ENCODE data around the gene ALMS1. TPM values are rescaled to one million over a fixed set of nuclear protein-coding genes. Genes with fewer than 3 reads are reported as not detected.
"Not testable (repeated sequence)": the region's sequence is repeated elsewhere in the genome, so short reads cannot be mapped to it uniquely, and the experiment has no call there.

Gene ALMS1
- total RNA-seq, 1 experiment from 2014 or later = 19.5 TPM

- CTCF ChIA-PET = no interaction called here
- BruUV-seq (replicated peaks) = no TSS peak
Observed at GRCh38 chr2:73614105-73614504, 228.5 kb downstream of the ALMS1 start.

DNA sequence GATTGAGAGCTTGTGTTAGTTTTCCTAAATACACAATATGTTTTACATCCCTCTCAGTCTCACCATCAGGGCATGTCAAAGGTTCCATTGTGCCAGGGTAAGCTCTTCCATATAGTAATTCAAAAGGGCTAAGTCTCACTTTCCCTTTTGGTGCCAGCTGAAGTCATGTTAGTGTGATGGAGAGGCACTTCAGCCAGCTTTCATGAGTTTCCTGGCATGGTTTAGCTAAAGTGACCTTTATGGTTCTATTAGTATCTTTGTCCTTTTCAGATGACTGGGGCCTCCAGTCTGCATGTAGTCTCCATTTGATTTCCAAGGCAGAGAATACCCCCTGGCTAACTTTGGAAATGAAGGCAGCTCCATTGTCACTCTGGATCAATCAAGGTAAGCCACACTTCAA, 229.4 kb downstream of the ALMS1 start:
- TF ChIP-seq REST (IDR thresholded peaks at IDR 0.05; ENCODE audit: insufficient read depth in 1 of 2, low read depth in 2 of 2, low read length in 1 of 2) (no peak), POLR2AphosphoS5 (IDR thresholded peaks at IDR 0.05; ENCODE audit: low read depth, low read length) (no peak)
- POLR2A ChIA-PET = no interaction called here
- H3K9me3 ChIP-seq (ENCODE audit: control insufficient read depth, insufficient read depth, low read depth, low read length) = no peaks in the 10 kb centered on the region
- H3K4me1 ChIP-seq (ENCODE audit: control insufficient read depth, insufficient read depth, low read length) = no peaks in the 10 kb centered on the region
- no peak overlapping the region for H3K4me3 ChIP-seq (ENCODE audit: low read depth in 2 of 2, low read length in 2 of 2)
- H3K27me3 ChIP-seq (ENCODE audit: control insufficient read depth, insufficient read depth, low read length) = no peaks in the 10 kb centered on the region
- no TSS peak for BruUV-seq (replicated peaks)
- ATAC-seq = no peak
- CTCF ChIA-PET = no interaction called here
- no peaks in the 10 kb centered on the region for H3K36me3 ChIP-seq (ENCODE audit: control insufficient read depth, insufficient read depth, low read length)
- H3K27ac ChIP-seq (ENCODE audit: low read length) = no peak overlapping the region
- no peak for DNase-seq (ENCODE audit: low read depth, low spot score)
- intact Hi-C loops (cut with micrococcal nuclease; ENCODE audit: unreplicated experiment) = no loop called here
- in situ Hi-C loops (cut with HindIII; ENCODE audit: low pct_unique_long_range_greater_than_20kb, low sequenced_read_pairs) = no loop called here

More at GRCh38 chr2:73614105-73614504, 228.5 kb downstream of the ALMS1 start:
- no peaks in the 10 kb centered on the region for H3K36me3 ChIP-seq (ENCODE audit: control insufficient read depth, insufficient read depth, low read length)
- intact Hi-C loops (cut with micrococcal nuclease; ENCODE audit: unreplicated experiment) (no loop called here), in situ Hi-C loops (cut with HindIII; ENCODE audit: low pct_unique_long_range_greater_than_20kb, low sequenced_read_pairs) (no loop called here)
- H3K27ac ChIP-seq (ENCODE audit: low read length) = no peak overlapping the region
- POLR2A ChIA-PET = no interaction called here
- TF ChIP-seq SIN3A (IDR thresholded peaks at IDR 0.05; ENCODE audit: borderline replicate concordance, insufficient read depth, low read depth, low read length) = no peak
- H3K9me3 ChIP-seq (ENCODE audit: control insufficient read depth, insufficient read depth, low read depth, low read length) = no peaks in the 10 kb centered on the region
- ATAC-seq (no peak), DNase-seq (ENCODE audit: low read depth, low spot score) (no peak)
- no peaks in the 10 kb centered on the region for H3K27me3 ChIP-seq (ENCODE audit: control insufficient read depth, insufficient read depth, low read length)
- H3K4me1 ChIP-seq (ENCODE audit: control insufficient read depth, insufficient read depth, low read length) = no peaks in the 10 kb centered on the region
- H3K4me3 ChIP-seq (ENCODE audit: low read depth in 2 of 2, low read length in 2 of 2) = no peak overlapping the region

- H3K36me3 ChIP-seq (ENCODE audit: control insufficient read depth, insufficient read depth, low read length); ATAC-seq; in situ Hi-C loops (cut with HindIII; ENCODE audit: low pct_unique_long_range_greater_than_20kb, low sequenced_read_pairs); H3K27me3 ChIP-seq (ENCODE audit: control insufficient read depth, insufficient read depth, low read length); BruUV-seq (replicated peaks); H3K4me3 ChIP-seq (ENCODE audit: low read depth in 2 of 2, low read length in 2 of 2); POLR2A ChIA-PET; H3K9me3 ChIP-seq (ENCODE audit: control insufficient read depth, insufficient read depth, low read depth, low read length); intact Hi-C loops (cut with micrococcal nuclease; ENCODE audit: unreplicated experiment); H3K4me1 ChIP-seq (ENCODE audit: control insufficient read depth, insufficient read depth, low read length); H3K27ac ChIP-seq (ENCODE audit: low read length); DNase-seq (ENCODE audit: low read depth, low spot score): not testable (repeated sequence)
- CTCF ChIA-PET = interaction anchor here (0.7 kb wide), 1 partner anchor 14 kb away, joined by 3 read pairs; no protein-coding TSS in a partner anchor
- TF ChIP-seq CTCF (IDR thresholded peaks at IDR 0.05) = peak; percentile 46
Observed at GRCh38 chr2:73619925-73620324, 234.3 kb downstream of the ALMS1 start.

GRCh38 chr2:73624036-73624435, 238.4 kb downstream of the ALMS1 start:
- in situ Hi-C loops (cut with HindIII; ENCODE audit: low pct_unique_long_range_greater_than_20kb, low sequenced_read_pairs); intact Hi-C loops (cut with micrococcal nuclease; ENCODE audit: unreplicated experiment); H3K36me3 ChIP-seq (ENCODE audit: control insufficient read depth, insufficient read depth, low read length); H3K27me3 ChIP-seq (ENCODE audit: control insufficient read depth, insufficient read depth, low read length); H3K27ac ChIP-seq (ENCODE audit: low read length); H3K4me1 ChIP-seq (ENCODE audit: control insufficient read depth, insufficient read depth, low read length); BruUV-seq (replicated peaks); H3K9me3 ChIP-seq (ENCODE audit: control insufficient read depth, insufficient read depth, low read depth, low read length); POLR2A ChIA-PET; DNase-seq (ENCODE audit: low read depth, low spot score); H3K4me3 ChIP-seq (ENCODE audit: low read depth in 2 of 2, low read length in 2 of 2); ATAC-seq; CTCF ChIA-PET: not testable (repeated sequence)

Measured in Panc1 (cell line).